Vagina (tissue), 2 donors: Measurements from ENCODE around the gene HASPIN. TPM values are rescaled to one million over a fixed set of nuclear protein-coding genes. Genes with fewer than 3 reads are reported as not detected.

Source experiments
- DNase-seq, 2 donors: peaks; one replicate each; pipeline ENCODE4 v3.0.0-alpha.2; 2017; ENCODE audit errors: extremely low spot score in 2 of 2
- H3K27ac ChIP-seq: fragments of 200-600 bp; sonication (generic); one replicate; pipeline ENCODE4 v1.5.1; 2019
- H3K27me3 ChIP-seq: fragments of 200-600 bp; sonication (generic); one replicate; pipeline ENCODE4 v1.5.1; 2019
- H3K36me3 ChIP-seq, 2 donors: fragments of 200-600 bp; sonication (generic); one replicate each; pipeline ENCODE4 v1.5.1; 2017 to 2019
- H3K4me1 ChIP-seq: fragments of 200-600 bp; sonication (generic); one replicate; pipeline ENCODE4 v1.5.1; 2019
- H3K4me3 ChIP-seq, 2 donors: fragments of 200-600 bp; sonication (generic); 1 replicate in 1 of 2; 2 replicates in 1 of 2; pipeline ENCODE4 v1.5.1; 2016 to 2019
- H3K9me3 ChIP-seq: fragments of 200-600 bp; sonication (generic); one replicate; pipeline ENCODE4 v1.5.1; 2019
- POLR2A ChIP-seq, 2 donors: fragments of 450-650 bp; IDR thresholded peaks; one replicate each; pipeline ENCODE4 v1.6.1; 2017; ENCODE audit warnings: antibody characterized with exemption in 2 of 2, mild to moderate bottlenecking in 2 of 2, moderate library complexity in 2 of 2
- POLR2AphosphoS5 ChIP-seq, 2 donors: sonication (generic); formaldehyde crosslinking; IDR thresholded peaks; one replicate each; pipeline ENCODE4 v1.9.0; 2017; ENCODE audit warnings: antibody characterized with exemption in 2 of 2, mild to moderate bottlenecking in 2 of 2, low read depth in 1 of 2; ENCODE audit not compliant: insufficient read depth in 1 of 2
- intact Hi-C: fragments of 100-400 bp; cut with DNase I; formaldehyde crosslinking; loops from one replicate; pipeline ENCODE4 v1.15.1; 2023
- total RNA-seq: library from RNA; depleted of rRNA; stranded (reverse); fragments of >200 nt; gene quantifications from one replicate; pipeline ENCODE4 v1.2.3, GENCODE V29; 2016
- TF ChIP-seq, protein P1 (sequence below), 3 experiments: fragments of 450-650 bp in 2 of 3; fragments of 200-600 bp in 1 of 3; sonication (generic) in 1 of 3; IDR thresholded peaks; one replicate each; pipeline ENCODE4 v1.5.1; 2017 to 2019; ENCODE audit warnings: antibody characterized with exemption in 3 of 3, mild to moderate bottlenecking in 2 of 3, moderate library complexity in 2 of 3

Gene HASPIN
- 0.74 TPM for total RNA-seq

DNA sequence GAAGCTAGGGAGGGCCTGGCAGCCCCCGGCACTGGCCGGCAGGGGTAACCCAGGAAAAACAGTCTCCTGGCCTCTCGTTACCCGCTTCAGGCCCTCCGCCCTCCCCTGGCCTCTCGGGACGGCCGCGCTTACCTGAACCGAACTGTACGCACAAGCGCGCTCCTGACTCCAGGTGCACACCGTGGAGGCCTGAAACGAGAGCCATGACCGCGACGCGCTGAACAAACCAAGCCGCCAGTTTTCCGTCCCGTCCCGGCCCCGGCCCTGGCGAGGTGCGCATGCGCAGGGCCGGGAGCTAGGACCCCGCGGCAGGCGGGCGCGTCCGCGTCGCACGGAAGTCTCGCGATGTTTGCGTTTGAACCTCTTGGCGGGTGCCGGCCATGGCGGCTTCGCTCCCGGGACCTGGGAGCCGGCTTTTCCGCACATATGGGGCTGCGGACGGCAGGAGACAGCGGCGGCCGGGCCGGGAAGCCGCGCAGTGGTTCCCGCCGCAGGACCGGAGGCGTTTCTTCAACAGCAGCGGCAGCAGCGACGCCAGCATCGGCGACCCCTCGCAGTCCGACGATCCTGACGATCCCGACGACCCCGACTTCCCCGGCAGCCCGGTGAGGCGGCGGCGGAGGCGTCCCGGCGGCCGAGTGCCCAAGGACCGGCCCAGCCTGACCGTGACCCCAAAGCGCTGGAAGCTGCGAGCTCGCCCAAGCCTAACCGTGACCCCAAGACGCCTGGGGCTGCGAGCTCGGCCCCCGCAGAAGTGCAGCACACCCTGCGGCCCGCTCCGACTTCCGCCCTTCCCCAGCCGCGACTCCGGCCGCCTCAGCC is at the start of gene HASPIN:
Gene HASPIN, plus strand, starts transcription at position 348 of the 822 bp plus-strand sequence. Its CDS starts 33 bp downstream, at position 381.
- Histone ChIP-seq H3K4me3 (peak within 1 kb of the TSS; percentile 74 to 76), H3K36me3 (peaks cover 0 to 15% of the 10 kb centered on the region in 2 donors), H3K4me1 (peaks cover 44% of the 10 kb centered on the region), H3K9me3 (no peaks in the 10 kb centered on the region), H3K27me3 (no peaks in the 10 kb centered on the region), H3K27ac (peak within 1 kb of the TSS; percentile 85)
- peak in 1 of 2 donors; percentile 47 for TF ChIP-seq POLR2A (IDR thresholded peaks at IDR 0.05)
- peak; percentile 89 to 90 for TF ChIP-seq POLR2AphosphoS5 (IDR thresholded peaks at IDR 0.05; ENCODE audit: insufficient read depth in 1 of 2, low read depth in 1 of 2)
- TF ChIP-seq, protein P1, sequence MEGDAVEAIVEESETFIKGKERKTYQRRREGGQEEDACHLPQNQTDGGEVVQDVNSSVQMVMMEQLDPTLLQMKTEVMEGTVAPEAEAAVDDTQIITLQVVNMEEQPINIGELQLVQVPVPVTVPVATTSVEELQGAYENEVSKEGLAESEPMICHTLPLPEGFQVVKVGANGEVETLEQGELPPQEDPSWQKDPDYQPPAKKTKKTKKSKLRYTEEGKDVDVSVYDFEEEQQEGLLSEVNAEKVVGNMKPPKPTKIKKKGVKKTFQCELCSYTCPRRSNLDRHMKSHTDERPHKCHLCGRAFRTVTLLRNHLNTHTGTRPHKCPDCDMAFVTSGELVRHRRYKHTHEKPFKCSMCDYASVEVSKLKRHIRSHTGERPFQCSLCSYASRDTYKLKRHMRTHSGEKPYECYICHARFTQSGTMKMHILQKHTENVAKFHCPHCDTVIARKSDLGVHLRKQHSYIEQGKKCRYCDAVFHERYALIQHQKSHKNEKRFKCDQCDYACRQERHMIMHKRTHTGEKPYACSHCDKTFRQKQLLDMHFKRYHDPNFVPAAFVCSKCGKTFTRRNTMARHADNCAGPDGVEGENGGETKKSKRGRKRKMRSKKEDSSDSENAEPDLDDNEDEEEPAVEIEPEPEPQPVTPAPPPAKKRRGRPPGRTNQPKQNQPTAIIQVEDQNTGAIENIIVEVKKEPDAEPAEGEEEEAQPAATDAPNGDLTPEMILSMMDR (IDR thresholded peaks at IDR 0.05) = peak in 1 of 3 experiments; percentile 18
- DNase-seq = peak in 1 of 2 donors; percentile 87
- intact Hi-C loops = no loop called here

DNA sequence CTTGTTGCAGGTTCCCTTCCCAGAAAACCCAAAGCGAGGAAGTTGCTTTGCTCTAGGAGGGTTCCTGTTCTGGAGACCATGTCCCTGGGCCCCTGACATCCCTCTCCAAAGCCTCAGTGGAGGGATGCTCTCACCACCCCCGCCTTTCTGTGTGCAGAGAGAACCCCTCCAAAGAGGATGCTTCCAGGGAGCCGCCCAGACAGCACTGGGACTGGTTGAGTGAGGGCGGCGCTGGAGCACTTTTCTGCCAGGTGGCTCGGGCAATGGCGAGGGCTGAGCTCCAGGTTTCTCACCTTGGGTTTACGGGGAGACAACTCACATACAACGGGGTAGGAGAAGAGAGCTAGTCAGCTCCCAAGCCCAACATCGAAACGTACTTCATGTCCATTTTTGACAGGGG is 47.8 kb upstream of the HASPIN start:
- H3K27ac ChIP-seq = no peak overlapping the region
- intact Hi-C loops = no loop called here
- no peak for DNase-seq

DNA sequence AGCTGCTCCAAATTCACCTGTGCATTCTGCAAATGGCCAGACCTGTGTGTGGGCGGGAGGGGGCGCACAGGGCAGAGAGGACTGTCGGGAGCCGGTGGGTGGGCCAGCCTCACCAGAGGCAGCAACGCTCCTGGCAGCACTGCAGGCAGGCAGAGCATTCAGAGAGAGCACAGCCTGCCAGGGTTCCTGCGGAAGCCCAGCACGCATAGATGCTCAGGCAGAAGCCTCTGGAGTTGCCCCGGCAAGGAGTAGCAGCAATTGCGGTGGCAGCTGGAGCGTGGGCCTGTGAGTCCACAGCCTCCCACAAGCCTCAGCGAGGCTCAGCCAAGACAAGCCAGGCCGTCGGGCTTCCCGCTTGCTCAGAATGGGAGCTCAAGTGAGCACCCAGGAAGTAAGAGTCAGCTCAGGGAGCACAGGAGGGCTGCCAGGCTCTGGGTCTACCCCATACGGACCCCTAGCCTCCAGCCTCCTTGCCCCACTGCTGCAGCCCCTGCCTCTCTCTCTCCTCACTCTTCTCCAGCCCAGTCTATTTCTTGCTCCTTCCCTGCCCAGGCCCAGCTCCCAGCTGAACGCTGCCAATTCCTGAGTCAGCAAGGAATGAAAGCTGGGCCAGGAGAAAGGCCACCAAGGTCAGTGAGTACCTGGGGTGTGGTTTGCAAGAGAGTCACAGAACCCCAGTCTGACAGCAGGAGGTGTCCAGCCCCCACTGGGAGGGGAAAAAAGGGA is 45.4 kb upstream of the HASPIN start:
- Histone ChIP-seq H3K36me3 (no peaks in the 10 kb centered on the region), H3K4me3 (no peak overlapping the region), H3K27ac (no peak overlapping the region), H3K27me3 (no peaks in the 10 kb centered on the region), H3K4me1 (no peaks in the 10 kb centered on the region), H3K9me3 (no peaks in the 10 kb centered on the region)
- TF ChIP-seq POLR2A (IDR thresholded peaks at IDR 0.05) (no peak), POLR2AphosphoS5 (IDR thresholded peaks at IDR 0.05; ENCODE audit: insufficient read depth in 1 of 2, low read depth in 1 of 2) (no peak)
- DNase-seq = no peak
- intact Hi-C loops = no loop called here

More for the DNA sequence above, 47.8 kb upstream of the HASPIN start:
- Histone ChIP-seq H3K9me3 (no peaks in the 10 kb centered on the region), H3K4me3 (no peak overlapping the region), H3K4me1 (no peaks in the 10 kb centered on the region), H3K36me3 (no peaks in the 10 kb centered on the region), H3K27me3 (no peaks in the 10 kb centered on the region)
- TF ChIP-seq POLR2A (IDR thresholded peaks at IDR 0.05) (no peak), POLR2AphosphoS5 (IDR thresholded peaks at IDR 0.05; ENCODE audit: insufficient read depth in 1 of 2, low read depth in 1 of 2) (no peak)
- TF ChIP-seq, protein P1 (IDR thresholded peaks at IDR 0.05) = no peak

DNA sequence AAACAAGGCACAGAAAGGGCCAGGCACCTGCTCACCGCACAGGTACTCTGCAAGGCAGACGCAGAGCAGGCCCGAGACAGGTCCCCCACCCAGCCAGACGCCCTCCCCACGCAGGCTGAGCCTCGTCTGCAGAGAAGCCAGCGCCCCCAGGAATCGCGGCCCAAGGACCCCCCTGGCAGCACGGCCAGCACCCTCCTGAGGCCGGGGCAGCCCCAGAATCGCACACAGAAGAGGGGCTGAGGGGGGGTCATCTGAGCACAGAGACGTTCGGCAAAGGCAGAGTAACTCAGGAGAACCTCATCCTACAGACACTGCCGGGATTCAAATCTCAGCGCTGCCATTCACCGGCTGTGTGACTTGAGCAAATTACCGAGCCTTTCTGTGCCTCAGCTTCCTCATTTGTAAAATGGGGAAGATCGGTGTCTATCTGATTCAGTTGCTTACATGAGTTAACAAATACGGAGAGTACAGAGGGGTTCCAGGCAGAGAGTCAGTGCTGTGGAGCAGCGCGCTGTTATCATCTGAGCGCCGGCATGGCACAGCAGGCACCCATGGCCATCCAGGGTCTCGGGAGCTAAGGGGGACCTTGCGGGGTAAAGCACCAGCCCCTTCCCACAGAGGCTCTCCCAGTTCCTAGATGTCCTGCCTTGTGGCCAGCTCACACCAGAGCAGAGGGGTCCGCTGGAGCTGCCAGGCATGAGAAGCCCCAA is 44.7 kb upstream of the HASPIN start:
- no peak for DNase-seq
- Histone ChIP-seq H3K36me3 (no peaks in the 10 kb centered on the region), H3K4me3 (no peak overlapping the region), H3K27ac (no peak overlapping the region), H3K9me3 (no peaks in the 10 kb centered on the region), H3K4me1 (no peaks in the 10 kb centered on the region), H3K27me3 (no peaks in the 10 kb centered on the region)
- TF ChIP-seq POLR2AphosphoS5 (IDR thresholded peaks at IDR 0.05; ENCODE audit: insufficient read depth in 1 of 2, low read depth in 1 of 2) (no peak), POLR2A (IDR thresholded peaks at IDR 0.05) (no peak)
- TF ChIP-seq, protein P1 (IDR thresholded peaks at IDR 0.05) = no peak
- intact Hi-C loops = no loop called here

DNA sequence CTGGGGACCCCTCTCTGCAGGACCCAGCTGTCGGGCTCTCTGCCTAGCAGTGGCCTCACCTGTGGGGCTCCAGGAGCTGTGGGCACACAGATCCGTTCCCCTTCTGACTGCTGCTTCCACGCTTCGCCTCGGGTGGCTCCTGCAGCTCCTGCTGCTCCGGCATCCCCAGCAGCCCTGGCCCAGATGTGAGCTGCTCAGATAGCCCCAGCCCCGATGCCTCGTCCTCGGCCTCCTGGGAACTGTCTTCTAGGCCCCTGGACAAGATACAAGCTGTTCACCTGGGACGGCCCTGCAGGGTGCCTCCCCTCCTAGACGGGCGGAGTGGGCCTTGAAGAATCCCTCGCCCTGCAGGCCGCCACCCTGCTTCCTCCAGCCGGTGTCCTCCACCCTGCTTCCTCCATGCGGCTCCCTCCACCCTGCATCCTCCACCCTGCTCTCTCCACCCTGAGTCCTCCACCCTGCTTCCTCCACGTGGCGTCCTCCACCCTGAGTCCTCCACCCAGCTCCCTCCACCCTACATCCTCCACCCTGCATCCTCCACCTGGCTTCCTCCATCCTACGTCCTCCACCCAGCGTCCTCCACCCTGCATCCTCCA is 44.1 kb upstream of the HASPIN start:
- TF ChIP-seq, protein P1 (IDR thresholded peaks at IDR 0.05) = no peak
- TF ChIP-seq POLR2AphosphoS5 (IDR thresholded peaks at IDR 0.05; ENCODE audit: insufficient read depth in 1 of 2, low read depth in 1 of 2) (no peak), POLR2A (IDR thresholded peaks at IDR 0.05) (no peak)
- no peaks in the 10 kb centered on the region for H3K4me1 ChIP-seq

More for the DNA sequence above, 44.1 kb upstream of the HASPIN start:
- no peak for DNase-seq
- Histone ChIP-seq H3K27ac (no peak overlapping the region), H3K4me3 (no peak overlapping the region), H3K9me3 (no peaks in the 10 kb centered on the region), H3K27me3 (no peaks in the 10 kb centered on the region), H3K36me3 (no peaks in the 10 kb centered on the region)
- intact Hi-C loops = no loop called here
